NCI-H2196 (cell line): ENCODE results near the gene THAP12.
A peak's percentile ranks its signal among the peaks of the same experiment; 100 is the strongest.
"Not testable (repeated sequence)": the region's sequence is repeated elsewhere in the genome, so short reads cannot be mapped to it uniquely, and the experiment has no call there.

ENCODE experiments used
- DNase-seq: peaks from one replicate; lab custom pipeline; 2025; ENCODE audit not compliant: unreplicated experiment; lab: John Stamatoyannopoulos, UW

Gene THAP12

DNA sequence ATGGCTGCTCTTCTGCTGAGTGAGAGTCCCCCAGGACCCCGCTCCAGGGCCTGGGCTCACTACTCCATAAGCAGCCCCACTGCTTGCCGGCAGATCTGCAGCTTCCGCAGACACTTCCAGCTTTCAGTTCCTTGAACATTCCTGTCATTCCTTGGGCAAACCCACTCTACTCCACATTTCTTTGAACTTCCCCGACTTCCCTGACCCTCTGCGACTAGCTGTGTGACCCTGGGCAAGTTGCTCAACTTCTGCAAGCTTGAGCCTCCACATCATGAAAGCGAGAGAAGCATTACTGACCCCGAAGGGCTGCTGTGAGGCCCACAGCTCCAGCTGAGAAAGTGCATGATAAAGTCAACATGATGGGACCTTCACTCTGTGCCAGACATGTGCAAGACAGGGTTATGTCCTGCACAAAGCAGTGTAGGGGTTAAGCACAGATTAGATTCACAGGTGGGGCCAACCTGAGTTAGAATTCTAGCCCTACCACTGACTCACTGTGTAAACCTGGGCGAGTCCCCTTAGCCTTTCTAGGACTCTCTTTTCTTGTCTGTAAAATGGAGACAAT, 51.8 kb downstream of the THAP12 start:
- DNase-seq, result no peak

DNA sequence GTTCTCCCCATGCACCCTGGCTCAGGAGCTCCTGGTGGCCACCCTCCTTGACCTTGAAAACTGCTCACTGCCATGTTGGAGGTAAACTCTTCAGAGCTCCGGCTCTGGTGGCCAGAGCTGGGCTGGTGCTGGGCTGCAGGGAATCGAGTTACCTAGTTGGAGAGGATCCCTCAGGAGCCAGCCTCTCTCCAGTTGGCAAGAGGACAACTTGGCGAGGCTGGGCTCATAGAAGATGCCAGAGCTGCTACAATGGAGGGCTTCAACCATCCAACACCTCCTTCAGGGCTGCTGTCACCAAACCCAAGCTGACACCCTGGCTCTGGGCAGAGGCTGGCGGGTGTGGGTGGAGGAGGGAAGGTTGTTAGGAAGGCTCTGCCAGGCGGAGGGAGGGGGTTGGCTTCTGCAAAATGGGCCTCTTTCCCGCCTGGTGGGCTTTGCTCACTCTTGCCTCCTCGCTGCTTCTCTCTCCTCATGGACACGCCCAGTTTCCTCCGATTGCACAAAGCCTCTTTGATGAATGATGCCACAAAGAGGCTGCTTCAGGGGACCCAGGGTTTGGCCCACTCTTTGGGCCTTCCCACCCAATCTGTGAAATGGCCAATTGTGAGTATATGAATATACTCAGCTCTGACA, 53.1 kb downstream of the THAP12 start:
- peak; percentile 56 for DNase-seq

DNA sequence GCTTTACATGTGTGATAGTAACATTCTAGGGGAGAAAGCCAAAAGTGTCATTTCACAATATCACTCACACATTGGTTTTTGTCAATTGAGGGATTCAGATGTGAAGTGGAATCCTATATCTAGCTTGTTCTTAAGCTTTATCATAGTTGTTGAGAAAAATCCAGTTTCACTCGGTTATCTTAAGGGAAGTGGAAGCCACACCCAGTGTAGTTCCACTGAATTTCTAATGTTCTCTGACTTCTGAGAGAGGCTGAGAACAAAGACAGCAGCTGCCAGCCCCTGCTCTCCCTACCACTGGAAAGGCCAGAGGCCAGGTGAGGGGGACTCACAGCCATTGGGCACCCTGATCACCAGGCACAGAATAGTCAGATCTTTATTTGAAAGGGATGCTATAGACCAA, 53.7 kb downstream of the THAP12 start:
- no peak for DNase-seq

GRCh38 chr11:76325185-76325584, 55.7 kb downstream of the THAP12 start:
- no peak for DNase-seq

- no peak for DNase-seq
Observed at GRCh38 chr11:76323804-76324203, 57.1 kb downstream of the THAP12 start.

GRCh38 chr11:76323375-76323774, 57.6 kb downstream of the THAP12 start:
- DNase-seq, result not testable (repeated sequence)

- no peak for DNase-seq
Observed at GRCh38 chr11:76322942-76323341, 58.0 kb downstream of the THAP12 start.

- no peak for DNase-seq
Observed at GRCh38 chr11:76322540-76322939, 58.4 kb downstream of the THAP12 start.

DNA sequence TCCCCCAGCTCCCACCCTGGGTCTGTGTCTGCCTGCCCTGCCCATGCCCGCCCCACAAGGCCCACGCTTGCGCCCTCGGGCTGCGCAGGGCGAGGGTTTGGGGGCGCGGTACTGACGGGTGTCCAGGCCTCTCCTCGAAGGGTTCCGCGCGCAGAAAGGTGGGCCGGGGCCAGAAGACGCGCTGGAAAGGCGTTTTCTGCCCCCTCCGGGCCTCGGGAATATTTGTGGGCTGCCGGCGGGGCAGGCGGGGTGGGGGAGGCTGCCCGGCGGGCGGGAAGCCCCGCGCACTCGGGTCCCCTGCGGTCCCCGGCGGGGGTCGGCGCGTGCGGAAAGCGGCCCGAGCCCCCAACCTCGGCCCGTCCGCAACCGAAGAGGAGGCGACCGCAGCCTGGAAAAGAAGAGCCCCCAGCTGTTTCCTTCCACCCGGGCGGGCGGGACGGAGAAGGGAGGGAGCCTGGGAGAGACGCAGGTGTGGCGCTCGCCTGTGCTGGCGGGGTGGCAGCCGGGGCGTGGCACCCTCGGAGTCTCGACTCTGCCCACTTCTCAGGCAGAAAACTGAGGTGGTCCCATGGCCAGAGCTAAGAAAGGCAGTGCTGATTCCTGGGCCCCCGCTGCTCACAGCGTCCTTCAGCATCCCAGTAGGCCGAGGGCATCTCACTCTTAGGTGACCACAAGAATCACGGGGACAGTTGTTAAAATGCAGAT, 59.0 kb downstream of the THAP12 start:
- DNase-seq, result no peak

- DNase-seq, result no peak
Observed at GRCh38 chr11:76321340-76321739, 59.6 kb downstream of the THAP12 start.

- DNase-seq, result no peak
Observed at GRCh38 chr11:76320929-76321328, 60.0 kb downstream of the THAP12 start.

- not testable (repeated sequence) for DNase-seq
Observed at GRCh38 chr11:76319798-76320197, 61.1 kb downstream of the THAP12 start.

- peak; percentile 88 for DNase-seq
Observed at GRCh38 chr11:76318744-76319384, 62.1 kb downstream of the THAP12 start.

GRCh38 chr11:76317296-76317695, 63.6 kb downstream of the THAP12 start:
- DNase-seq, result no peak

DNA sequence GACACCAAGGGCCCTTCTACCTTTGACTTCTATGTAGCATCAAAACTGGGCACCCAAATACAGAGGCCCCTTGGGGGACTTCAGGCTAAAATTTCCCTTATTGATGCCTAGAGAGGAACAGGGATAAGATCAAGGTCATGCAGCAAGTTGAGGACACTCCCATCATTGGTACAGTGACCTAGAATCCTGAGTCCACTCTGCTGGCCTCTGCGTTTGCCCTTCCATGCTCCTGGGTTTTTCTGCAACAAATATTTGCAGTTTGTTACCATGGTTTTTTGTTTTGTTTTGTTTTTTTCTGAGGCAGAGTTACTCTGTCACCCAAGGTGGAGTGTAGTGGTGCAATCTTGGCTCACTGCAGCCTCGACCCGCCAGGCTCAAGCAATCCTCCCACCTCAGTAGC, 64.2 kb downstream of the THAP12 start:
- no peak for DNase-seq

DNA sequence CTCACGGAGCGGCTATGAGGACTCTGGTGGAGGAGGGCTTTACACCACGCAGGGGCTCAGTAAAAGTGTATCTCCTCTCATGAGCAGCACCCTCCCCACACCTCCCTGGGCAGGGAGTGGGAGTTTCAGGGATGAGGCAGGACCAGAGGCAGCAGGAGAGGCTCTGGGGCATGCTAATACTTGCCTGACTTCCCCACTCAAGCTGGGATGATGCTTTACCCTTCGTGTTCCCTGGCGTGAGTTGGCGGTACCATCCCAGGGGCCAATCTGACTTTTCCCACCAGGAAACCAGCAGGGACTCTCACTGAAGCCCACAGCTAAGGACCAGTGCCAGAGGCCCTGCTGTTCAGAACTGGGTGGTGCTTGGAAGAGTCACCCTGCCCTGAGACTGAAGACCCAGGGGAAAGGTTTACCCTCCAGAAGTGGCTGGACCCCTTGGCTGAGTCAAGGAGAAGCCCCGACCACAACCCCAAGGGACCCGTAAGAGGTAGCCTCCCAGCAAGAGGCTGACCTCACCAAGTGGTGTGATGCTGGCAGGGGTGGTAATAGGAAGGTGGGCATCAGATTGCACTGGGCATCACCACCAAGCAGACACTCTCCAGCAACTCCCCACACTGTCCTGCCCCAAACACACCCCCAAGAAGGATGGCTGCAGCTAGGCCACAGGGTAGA, 65.6 kb downstream of the THAP12 start:
- DNase-seq, result no peak

- no peak for DNase-seq
Observed at GRCh38 chr11:76314741-76315090, 66.2 kb downstream of the THAP12 start.

DNA sequence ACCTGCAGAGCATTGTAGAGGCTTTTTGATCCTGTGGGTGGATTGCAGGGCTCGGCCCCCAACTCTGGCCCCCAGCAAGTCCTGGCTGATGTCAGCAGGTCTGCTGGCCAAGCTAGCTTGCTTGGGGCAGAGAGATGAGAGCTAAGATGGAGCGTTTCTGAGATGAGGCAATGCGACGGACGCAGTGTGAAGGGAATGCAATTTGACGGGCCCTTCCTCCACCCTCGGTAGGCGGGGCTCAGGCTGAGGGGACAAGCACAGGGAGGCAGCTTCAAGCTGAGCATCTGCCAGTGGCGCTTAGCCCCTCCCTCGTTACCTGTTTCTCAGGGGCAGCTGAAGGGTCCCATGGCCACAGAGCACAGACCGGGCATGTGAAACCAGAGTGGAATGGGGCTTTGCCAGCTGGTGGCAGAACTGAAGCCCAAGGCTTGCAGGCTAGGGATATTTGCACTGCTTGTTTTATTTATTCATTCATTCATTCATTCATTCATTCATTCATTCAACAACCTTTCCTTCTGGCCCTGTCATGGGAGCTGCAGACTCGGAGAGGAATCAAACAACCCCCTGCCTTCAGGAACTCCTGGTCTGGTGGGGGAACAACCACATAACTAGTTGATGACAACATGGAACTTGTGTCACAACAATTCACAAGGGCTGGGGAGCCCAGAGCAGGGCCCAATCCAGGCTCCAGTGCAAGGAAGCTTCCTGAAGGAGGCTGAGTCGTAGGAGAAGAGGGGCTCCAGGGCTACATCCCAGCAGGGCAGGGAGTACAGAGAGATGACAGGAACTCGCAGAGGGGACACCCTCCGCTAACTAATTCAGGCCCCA, 66.8 kb downstream of the THAP12 start:
- DNase-seq, result no peak

GRCh38 chr11:76313271-76313670, 67.7 kb downstream of the THAP12 start:
- DNase-seq, result no peak

GRCh38 chr11:76310832-76311595, 69.9 kb downstream of the THAP12 start:
- no peak for DNase-seq
